Activated CD4-positive, alpha-beta T cell treated with anti-CD3 and anti-CD28 coated beads for 1 hour (primary cell): ENCODE measurements around the gene ZFYVE28.
A peak's percentile ranks its signal among the peaks of the same experiment; 100 is the strongest.
"Not testable (repeated sequence)": the region's sequence is repeated elsewhere in the genome, so short reads cannot be mapped to it uniquely, and the experiment has no call there.

ENCODE experiments used
- DNase-seq: peaks from one replicate; pipeline ENCODE4 v3.0.0-alpha.2; 2020

Gene ZFYVE28

DNA sequence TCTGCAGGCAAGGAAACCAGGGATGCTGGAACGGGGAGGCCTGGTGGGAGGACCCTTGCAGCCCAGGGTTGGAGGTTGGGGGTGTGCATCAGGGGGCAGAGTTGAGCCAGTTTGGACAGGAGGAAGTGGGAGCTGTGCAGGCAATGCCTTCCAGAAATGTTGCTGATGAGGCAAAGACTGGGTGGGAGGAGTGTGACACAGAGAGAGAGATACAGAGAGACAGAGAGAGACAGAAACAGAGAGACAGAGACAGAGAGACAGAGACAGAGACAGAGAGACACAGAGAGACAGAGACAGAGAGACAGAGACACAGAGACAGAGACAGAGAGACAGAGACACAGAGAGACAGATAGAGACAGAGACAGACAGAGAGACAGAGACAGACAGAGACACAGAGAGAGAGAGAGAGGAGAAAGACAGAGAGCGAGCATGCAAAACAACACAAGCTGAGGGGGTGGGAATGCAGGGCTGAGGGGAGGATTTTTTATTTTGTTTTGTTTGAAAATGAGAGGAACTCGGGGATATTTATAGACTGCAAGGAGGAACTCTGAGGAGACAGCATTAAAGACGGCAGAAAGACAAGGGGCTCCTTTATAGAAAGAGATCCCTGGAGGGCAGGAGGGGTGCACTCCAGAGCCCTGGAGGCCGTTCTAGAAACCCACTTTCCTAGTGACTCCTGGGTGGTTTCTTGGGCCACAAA, 174.6 kb downstream of the ZFYVE28 start:
- DNase-seq = no peak

DNA sequence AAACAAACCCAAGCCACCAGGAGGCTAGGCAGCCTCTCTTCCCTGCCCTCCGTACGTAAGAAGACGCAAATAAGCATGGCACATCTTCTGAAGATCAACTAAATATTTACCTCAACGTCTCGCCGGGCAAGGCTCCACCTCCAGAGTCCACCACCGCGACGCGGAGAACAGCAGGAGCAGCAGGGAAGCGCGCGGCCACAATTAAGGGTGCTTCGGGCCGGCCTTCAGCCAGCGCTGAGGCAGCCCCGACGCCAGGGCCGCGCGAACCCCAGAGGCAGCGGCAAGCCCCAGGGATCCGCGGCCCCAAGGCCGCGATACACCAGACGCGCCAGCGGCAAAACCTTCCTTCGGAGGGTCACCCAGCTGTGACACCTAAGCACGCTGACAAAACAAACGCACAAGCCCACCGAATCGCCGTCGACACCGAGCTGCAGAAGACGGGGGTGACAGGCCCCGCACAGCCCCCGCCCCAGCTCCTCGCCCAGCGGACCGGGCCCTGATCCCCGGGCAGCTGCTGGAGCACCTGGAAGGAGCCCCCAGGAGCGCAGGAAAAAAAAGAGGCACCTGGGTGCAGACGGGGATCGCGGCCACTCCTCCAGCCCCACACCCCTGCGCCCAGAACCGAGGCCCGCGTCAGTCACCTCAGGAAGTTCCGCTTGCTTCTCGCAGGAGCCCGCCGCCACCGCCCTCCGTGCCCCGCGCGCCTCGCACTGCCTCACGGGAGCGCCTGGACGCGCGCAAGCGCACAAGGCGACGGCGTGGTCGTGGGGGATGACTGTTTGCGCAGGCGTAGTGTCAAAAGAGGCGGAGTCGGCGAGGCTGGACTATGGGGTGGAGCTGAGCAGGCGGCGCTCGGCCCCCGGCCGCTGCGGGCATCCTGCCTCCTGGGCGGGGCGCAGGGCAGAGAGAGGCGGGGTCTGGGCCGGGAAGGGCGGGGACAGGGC, 176.8 kb downstream of the ZFYVE28 start, which contains the start of the genes HAUS3 and POLN:
Gene HAUS3, minus strand, starts transcription at position 712 of the 944 bp plus-strand sequence. CDS start 1,175 bp downstream, outside the sequence.
Gene POLN, minus strand, starts transcription at position 712 of the 944 bp plus-strand sequence. CDS start 12,890 bp downstream, outside the sequence.
- peak; percentile 99 for DNase-seq

DNA sequence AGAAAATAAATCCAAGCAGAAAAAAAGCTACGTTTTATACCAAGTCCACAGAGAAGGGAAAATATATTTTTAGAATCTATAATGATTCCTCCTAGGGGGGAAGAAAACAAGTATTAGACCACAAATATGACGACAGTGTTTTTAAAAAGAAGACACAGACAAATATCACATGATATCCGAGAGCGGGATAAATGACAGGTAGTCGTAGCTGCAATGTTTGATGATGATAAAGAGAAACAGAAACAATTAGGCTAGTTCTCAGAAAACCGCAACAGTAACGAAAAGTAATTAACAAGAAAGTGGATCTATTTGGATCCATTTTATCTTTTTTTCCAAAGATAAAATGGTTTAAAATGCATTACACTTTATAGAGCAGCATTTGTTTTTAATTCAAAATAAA, 177.4 kb downstream of the ZFYVE28 start:
- DNase-seq = no peak

DNA sequence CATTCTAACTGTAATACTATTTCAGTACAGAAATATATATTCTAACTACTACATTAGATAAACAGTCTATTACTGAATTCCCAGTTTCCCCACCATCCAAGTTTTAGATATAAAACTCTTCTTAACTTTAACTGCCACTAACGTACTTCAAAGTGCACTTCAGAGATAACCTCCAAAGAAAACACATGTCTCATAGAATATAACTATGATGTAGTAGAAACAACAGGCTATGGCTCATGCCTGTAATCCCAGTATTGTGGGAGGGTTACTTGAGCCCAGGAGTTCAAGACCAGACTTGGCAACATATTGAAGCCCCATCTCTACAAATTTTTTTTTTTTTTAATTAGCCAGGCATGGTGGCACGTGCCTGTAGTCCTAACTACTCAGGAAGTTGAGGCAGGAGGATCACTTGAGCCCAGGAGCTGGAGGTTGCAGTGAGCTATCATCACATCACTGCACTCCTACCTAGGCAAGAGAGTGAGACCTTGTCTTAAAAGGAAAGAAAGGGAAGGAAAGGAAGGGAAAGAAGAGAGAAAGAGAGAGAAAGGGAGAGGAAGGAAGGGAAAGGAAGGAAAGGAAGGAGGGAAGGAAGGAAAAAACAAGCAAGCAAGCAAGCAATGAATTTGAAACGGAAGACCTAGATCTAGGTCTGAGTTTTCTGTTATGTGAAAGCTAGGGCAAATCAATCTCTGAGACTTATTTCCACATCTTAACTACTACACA, 181.3 kb downstream of the ZFYVE28 start:
- DNase-seq = no peak

DNA sequence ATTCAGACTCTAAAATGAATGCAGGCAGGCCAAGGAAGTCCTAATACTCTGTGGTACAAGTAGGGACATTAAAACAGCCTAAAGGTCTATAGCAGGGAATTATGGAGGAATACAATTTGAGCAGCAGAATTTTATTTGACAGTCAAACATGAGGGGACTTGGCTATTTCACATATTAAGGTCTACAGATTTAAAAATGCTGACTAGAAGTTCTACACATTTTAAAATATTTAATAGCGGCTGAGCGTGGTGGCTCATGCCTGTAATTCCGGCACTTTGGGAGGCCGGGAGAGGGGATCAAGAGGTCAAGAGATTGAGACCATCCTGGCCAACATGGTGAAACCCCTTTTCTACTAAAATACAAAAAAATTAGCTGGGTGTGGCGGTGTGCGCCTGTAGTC, 187.4 kb downstream of the ZFYVE28 start:
- no peak for DNase-seq

DNA sequence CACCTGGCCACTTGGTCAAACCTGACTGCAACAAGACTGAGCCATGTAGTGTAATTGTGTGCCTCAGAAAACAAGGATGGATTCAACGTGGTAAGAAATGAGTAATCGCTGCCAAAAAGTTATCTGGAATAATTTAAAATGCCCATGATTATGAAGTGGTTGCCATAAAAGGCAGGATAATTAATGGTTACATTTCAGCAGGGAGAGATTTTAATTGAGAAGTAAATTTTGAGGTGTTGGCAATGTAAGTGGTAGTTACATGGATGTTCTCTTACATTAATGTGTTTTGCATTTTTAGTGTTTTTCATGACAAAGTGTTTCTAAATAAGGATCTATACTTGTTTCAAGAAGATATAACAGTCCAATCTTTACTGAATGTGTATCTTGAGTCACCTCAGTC, 192.2 kb downstream of the ZFYVE28 start:
- no peak for DNase-seq

DNA sequence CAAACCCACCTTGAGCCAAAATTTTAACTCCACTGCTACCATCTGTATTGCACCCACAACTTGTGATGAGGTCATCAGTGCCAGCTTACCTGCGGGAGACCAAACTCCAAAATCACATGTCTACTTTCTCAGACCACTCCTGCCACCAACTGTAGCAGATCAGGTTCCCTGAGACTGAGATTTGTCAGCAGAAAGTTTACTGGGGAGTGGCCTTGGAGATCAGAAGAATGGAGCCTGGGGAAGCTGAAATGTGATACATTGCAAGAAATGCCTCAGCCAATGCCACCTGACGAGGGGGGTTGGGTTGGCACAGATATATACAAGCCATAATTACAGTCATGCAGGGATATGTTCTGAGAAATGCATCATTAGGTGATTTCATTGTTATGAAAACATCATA, 195.6 kb downstream of the ZFYVE28 start:
- DNase-seq = no peak

DNA sequence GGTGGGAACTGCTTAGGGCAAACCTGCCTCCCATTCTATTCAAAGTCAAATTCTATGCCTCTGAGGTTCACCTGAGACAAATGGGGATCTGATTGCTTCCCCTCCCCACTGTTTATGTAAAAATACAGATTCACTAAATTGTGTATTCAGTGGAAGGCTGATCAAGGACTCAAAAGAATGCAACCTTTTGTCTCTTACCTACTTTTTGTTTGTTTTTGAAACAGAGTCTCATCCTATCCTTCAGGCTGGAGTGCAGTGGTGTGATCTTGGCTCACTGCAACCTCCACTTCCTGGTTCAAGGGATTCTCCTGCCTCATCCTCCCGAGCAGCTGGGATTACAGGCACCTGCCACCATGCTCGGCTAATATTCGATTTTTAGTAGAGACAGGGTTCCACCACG, 197.1 kb downstream of the ZFYVE28 start:
- DNase-seq = not testable (repeated sequence)

DNA sequence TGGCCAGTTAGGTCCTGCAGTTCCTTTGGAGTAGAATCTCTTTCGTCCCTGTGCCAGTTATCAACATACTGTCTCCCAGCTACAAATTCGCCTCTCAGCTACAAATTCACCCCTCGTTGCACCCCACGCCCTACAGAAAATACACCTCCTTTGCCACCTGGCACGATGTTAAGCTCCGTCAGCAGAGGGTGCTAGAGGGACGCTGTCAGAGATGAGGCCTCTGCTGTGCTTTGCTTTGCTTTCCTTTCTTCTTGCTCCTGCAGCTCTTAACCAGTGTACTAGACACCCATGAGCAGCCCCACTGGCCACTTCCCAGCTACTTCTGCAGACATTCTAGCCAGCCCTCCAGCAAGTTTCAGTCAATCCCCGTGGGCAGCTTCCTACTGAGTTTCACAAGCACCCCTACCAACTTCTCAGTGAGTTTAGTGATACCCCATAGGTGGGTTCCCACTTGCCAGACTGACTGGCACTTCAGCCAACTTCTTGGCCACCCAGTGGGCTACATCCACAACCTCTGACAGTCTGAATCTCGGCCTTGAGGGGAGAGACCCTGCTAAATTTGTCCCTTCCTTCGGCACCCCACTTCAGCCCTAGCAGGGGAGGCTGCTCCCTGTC, 198.3 kb downstream of the ZFYVE28 start:
- peak; percentile 68 for DNase-seq
